HG03025 (cell line): ENCODE data around the gene CT45A2.
"Not testable (repeated sequence)": the region's sequence is repeated elsewhere in the genome, so short reads cannot be mapped to it uniquely, and the experiment has no call there.

Experiments
- ATAC-seq: cut with Tn5 transposase; IDR thresholded peaks from one replicate; pipeline ENCODE4 v1.9.1; 2021; ENCODE audit warnings: mild to moderate bottlenecking, moderate library complexity; ENCODE audit not compliant: unreplicated experiment, low FRiP score

Gene CT45A2

GRCh38 chrX:135819912-135820311 is at the start of gene CT45A2:
CT45A2 (minus strand) TSS chrX:135820012; CDS start chrX:135816265, 3,747 bp downstream.
- ATAC-seq = not testable (repeated sequence)

GRCh38 chrX:135854438-135854837 is 34.6 kb upstream of the CT45A2 start, which contains the start of gene CT45A8:
CT45A8 (minus strand) TSS chrX:135854538; CDS start chrX:135850783, 3,755 bp downstream.
- not testable (repeated sequence) for ATAC-seq

- not testable (repeated sequence) for ATAC-seq
Observed at GRCh38 chrX:135837180-135837579, 17.4 kb upstream of the CT45A2 start, which contains the start of gene CT45A7. CT45A7 (minus strand) TSS chrX:135837280; CDS start chrX:135833533, 3,747 bp downstream.

GRCh38 chrX:135802687-135803086 is 17.1 kb downstream of the CT45A2 start, which contains the start of gene CT45A6:
CT45A6 (minus strand) TSS chrX:135802787; CDS start chrX:135798993, 3,794 bp downstream.
- ATAC-seq = not testable (repeated sequence)

GRCh38 chrX:135785403-135785802 is 34.4 kb downstream of the CT45A2 start, which contains the start of gene CT45A5:
CT45A5 (minus strand) TSS chrX:135785503; CDS start chrX:135781729, 3,774 bp downstream.
- not testable (repeated sequence) for ATAC-seq

- ATAC-seq = not testable (repeated sequence)
Observed at GRCh38 chrX:135768091-135768490, 51.7 kb downstream of the CT45A2 start, which contains the start of gene CT45A3. CT45A3 (minus strand) TSS chrX:135768191; CDS start chrX:135764444, 3,747 bp downstream.
